Testis (tissue), 2 donors: Measurements from ENCODE around the gene PFN3.

ENCODE experiments used
- CTCF ChIP-seq, 3 experiments: fragments of 450-650 bp in 2 of 3; fragments of 200-600 bp in 1 of 3; sonication (generic) in 1 of 3; IDR thresholded peaks; one replicate each; pipeline ENCODE4 v1.5.1; 2016 to 2019; ENCODE audit warnings: antibody characterized with exemption in 3 of 3, mild to moderate bottlenecking in 2 of 3, moderate library complexity in 1 of 3
- POLR2A ChIP-seq: fragments of 450-650 bp; IDR thresholded peaks from one replicate; pipeline ENCODE4 v1.6.1; 2017; ENCODE audit warnings: antibody characterized with exemption, mild to moderate bottlenecking, moderate library complexity

DNA sequence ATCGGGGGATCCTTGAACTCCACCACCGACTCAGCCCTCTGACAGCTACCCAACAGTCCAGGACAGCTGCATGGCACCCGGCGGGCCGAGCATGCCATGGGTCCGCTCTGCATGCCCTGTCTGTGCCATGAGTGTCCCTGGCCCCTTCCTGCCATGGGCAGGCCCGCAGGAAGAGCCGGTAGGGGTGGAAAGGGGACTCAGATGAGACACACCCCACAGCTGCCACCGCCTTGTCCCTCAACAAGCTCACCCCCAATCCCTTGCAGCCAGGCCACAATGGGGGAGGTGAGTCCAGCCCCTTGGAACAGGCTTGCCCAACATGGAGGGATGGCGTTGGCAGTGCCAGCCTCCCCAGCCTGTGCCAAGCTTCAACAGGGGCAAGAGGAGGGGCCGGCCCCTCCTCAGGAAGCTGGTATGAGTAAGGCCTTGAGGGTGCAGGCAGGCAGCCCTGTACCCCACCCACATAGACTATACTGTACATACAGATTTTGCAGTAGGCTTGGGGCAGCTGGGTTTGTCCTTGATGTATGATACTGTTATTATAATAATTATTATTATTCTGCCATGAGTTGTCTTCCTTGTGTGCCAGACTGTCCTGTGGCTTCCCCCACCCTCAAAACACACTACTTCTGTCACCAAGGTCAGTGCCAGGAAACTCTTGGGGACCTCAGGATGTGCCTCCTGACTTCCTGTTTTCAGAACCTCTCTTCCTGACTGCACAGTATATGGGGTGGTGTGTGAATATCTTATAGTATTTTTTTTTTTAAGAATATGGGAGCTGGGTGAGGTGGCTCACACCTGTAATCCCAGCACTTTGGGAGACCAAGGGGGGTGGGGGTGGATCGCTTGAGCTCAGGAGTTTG lies 28.2 kb downstream of the PFN3 start:
- no peak for TF ChIP-seq CTCF (IDR thresholded peaks at IDR 0.05)
- no peak for TF ChIP-seq POLR2A
